ENCODE results near the gene IPO4. TPM values are rescaled to one million over a fixed set of nuclear protein-coding genes. Genes with fewer than 3 reads are reported as not detected.

Gene IPO4
- total and polyA plus RNA-seq, 4 donors: 13.6 to 32.9 (median 23.0) TPM

DNA sequence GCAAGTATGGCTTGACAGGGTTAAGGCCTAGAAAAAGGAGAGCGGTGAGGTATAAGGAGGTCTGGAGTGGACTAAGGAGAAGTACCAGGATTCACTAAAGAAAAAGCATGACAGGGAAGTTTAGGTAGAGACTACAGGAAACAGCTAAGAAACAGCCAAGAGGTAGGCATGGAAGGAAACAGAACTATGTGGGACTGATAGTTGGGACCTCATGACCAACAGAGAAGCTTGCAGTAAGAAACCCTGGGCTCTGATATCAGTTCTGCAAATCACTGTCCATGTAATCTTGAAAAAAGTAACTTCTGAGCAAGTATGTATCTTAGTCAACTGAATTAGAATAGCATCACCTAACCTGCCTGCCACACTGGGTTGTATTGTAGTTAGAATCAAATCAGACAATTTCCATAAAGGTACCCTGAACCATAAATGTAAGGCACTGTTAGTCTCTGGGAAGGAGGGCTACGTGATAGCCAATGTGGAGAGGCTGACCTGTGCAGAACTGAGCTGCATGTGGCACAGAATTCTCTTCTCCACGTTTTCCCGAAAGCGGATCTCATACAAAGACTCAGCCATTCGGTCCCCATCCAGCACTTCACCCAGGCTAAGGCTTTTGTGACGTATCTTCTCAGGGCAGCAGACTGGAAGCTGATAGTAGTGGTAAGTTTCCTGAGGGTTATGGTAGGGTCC lies 5.7 kb upstream of the IPO4 start:
- 90% methylated on average over 7 of the region's 7 CpGs for whole genome bisulfite sequencing
- H3K36me3 ChIP-seq (ENCODE audit: control insufficient read depth in 4 of 4, insufficient read depth in 3 of 4, low read depth in 1 of 4, low read length in 3 of 4): peaks cover 4 to 17% (median 10%) of the 10 kb centered on the region in 4 donors

DNA sequence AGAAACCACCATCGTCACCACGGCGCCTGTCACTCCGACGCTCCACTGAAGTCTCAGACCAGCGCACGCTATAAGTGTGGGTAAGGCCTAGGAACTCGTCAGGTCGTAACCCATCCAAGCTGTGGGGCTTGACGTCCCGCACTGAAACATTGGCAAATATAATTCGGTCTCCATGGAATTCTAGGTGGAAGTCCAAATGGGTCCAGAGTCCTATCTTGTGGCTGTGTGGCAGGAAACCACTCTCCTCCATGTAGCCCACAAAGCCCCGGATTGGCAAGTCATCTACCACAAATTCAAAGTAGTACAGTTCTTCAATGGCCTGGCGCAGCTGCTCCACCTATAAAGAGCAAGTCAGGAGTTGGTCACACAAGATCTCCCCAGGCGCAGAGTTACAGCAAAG lies 4.3 kb upstream of the IPO4 start:
- H3K4me1 ChIP-seq (ENCODE audit: control insufficient read depth in 4 of 4, insufficient read depth in 4 of 4, low read length in 3 of 4): peaks cover 2 to 30% (median 21%) of the 10 kb centered on the region in 4 donors
- 90% methylated on average over 15 of the region's 15 CpGs for WGBS
- TF ChIP-seq GABPA (IDR thresholded peaks at IDR 0.05 in 1 of 2, conservative IDR thresholded peaks at IDR 0.05 in 1 of 2) (no peak), NR2F2 (IDR thresholded peaks at IDR 0.05) (no peak), FOXA2 (IDR thresholded peaks at IDR 0.05) (no peak), RAD21 (IDR thresholded peaks at IDR 0.05) (no peak), HNF4A (conservative IDR thresholded peaks at IDR 0.05) (no peak), TAF1 (conservative IDR thresholded peaks at IDR 0.05) (no peak)
- TF ChIP-seq, protein P1, sequence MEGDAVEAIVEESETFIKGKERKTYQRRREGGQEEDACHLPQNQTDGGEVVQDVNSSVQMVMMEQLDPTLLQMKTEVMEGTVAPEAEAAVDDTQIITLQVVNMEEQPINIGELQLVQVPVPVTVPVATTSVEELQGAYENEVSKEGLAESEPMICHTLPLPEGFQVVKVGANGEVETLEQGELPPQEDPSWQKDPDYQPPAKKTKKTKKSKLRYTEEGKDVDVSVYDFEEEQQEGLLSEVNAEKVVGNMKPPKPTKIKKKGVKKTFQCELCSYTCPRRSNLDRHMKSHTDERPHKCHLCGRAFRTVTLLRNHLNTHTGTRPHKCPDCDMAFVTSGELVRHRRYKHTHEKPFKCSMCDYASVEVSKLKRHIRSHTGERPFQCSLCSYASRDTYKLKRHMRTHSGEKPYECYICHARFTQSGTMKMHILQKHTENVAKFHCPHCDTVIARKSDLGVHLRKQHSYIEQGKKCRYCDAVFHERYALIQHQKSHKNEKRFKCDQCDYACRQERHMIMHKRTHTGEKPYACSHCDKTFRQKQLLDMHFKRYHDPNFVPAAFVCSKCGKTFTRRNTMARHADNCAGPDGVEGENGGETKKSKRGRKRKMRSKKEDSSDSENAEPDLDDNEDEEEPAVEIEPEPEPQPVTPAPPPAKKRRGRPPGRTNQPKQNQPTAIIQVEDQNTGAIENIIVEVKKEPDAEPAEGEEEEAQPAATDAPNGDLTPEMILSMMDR (IDR thresholded peaks at IDR 0.05; ENCODE audit: low read depth, low read length, missing input control): no peak
- TF ChIP-seq, protein P2, sequence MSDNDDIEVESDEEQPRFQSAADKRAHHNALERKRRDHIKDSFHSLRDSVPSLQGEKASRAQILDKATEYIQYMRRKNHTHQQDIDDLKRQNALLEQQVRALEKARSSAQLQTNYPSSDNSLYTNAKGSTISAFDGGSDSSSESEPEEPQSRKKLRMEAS (IDR thresholded peaks at IDR 0.05): no peak
- TF ChIP-seq, protein P3, sequence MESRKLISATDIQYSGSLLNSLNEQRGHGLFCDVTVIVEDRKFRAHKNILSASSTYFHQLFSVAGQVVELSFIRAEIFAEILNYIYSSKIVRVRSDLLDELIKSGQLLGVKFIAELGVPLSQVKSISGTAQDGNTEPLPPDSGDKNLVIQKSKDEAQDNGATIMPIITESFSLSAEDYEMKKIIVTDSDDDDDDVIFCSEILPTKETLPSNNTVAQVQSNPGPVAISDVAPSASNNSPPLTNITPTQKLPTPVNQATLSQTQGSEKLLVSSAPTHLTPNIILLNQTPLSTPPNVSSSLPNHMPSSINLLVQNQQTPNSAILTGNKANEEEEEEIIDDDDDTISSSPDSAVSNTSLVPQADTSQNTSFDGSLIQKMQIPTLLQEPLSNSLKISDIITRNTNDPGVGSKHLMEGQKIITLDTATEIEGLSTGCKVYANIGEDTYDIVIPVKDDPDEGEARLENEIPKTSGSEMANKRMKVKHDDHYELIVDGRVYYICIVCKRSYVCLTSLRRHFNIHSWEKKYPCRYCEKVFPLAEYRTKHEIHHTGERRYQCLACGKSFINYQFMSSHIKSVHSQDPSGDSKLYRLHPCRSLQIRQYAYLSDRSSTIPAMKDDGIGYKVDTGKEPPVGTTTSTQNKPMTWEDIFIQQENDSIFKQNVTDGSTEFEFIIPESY (IDR thresholded peaks at IDR 0.05): no peak

More for the DNA sequence above, 5.7 kb upstream of the IPO4 start:
- peak overlapping the region; percentile 1 to 76 for H3K9ac ChIP-seq (ENCODE audit: low read depth in 1 of 2, low read length in 2 of 2)
- no peaks in the 10 kb centered on the region for H3K27me3 ChIP-seq (ENCODE audit: control insufficient read depth in 4 of 4, insufficient read depth in 4 of 4, low read length in 3 of 4)
- H3K4me3 ChIP-seq (ENCODE audit: low read depth in 1 of 3, low read length in 3 of 3): peak overlapping the region; percentile 79 to 94 (median 93)
- DNase-seq (ENCODE audit: low spot score): no peak
- H3K27ac ChIP-seq (ENCODE audit: low read depth in 1 of 2, low read length in 2 of 2): peak overlapping the region; percentile 99
- no peak for TF ChIP-seq YY1 (IDR thresholded peaks at IDR 0.05)
- TF ChIP-seq FOXA1 (IDR thresholded peaks at IDR 0.05): no peak
- TF ChIP-seq, protein P2 (IDR thresholded peaks at IDR 0.05): no peak
- TF ChIP-seq JUND (IDR thresholded peaks at IDR 0.05): no peak
- TF ChIP-seq NR2F2 (IDR thresholded peaks at IDR 0.05): no peak
- no peak for TF ChIP-seq RXRA (IDR thresholded peaks at IDR 0.05)
- TF ChIP-seq EGR1 (IDR thresholded peaks at IDR 0.05; ENCODE audit: low read depth in 2 of 2): no peak
- TF ChIP-seq, protein P3 (IDR thresholded peaks at IDR 0.05): no peak
- TF ChIP-seq, protein P1 (IDR thresholded peaks at IDR 0.05; ENCODE audit: low read depth, low read length, missing input control): no peak
- no peak for TF ChIP-seq TAF1 (conservative IDR thresholded peaks at IDR 0.05)
- TF ChIP-seq, protein P4, sequence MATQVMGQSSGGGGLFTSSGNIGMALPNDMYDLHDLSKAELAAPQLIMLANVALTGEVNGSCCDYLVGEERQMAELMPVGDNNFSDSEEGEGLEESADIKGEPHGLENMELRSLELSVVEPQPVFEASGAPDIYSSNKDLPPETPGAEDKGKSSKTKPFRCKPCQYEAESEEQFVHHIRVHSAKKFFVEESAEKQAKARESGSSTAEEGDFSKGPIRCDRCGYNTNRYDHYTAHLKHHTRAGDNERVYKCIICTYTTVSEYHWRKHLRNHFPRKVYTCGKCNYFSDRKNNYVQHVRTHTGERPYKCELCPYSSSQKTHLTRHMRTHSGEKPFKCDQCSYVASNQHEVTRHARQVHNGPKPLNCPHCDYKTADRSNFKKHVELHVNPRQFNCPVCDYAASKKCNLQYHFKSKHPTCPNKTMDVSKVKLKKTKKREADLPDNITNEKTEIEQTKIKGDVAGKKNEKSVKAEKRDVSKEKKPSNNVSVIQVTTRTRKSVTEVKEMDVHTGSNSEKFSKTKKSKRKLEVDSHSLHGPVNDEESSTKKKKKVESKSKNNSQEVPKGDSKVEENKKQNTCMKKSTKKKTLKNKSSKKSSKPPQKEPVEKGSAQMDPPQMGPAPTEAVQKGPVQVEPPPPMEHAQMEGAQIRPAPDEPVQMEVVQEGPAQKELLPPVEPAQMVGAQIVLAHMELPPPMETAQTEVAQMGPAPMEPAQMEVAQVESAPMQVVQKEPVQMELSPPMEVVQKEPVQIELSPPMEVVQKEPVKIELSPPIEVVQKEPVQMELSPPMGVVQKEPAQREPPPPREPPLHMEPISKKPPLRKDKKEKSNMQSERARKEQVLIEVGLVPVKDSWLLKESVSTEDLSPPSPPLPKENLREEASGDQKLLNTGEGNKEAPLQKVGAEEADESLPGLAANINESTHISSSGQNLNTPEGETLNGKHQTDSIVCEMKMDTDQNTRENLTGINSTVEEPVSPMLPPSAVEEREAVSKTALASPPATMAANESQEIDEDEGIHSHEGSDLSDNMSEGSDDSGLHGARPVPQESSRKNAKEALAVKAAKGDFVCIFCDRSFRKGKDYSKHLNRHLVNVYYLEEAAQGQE (IDR thresholded peaks at IDR 0.05): no peak
- peaks cover 0 to 29% (median 24%) of the 10 kb centered on the region in 4 donors for H3K4me1 ChIP-seq (ENCODE audit: control insufficient read depth in 4 of 4, insufficient read depth in 4 of 4, low read length in 3 of 4)
- no peaks in the 10 kb centered on the region for H3K9me3 ChIP-seq (ENCODE audit: control insufficient read depth in 4 of 4, low read length in 3 of 4)

More for the DNA sequence above, 4.3 kb upstream of the IPO4 start:
- H3K36me3 ChIP-seq (ENCODE audit: control insufficient read depth in 4 of 4, insufficient read depth in 3 of 4, low read depth in 1 of 4, low read length in 3 of 4): peaks cover 4 to 17% (median 8%) of the 10 kb centered on the region in 4 donors
- no peaks in the 10 kb centered on the region for H3K27me3 ChIP-seq (ENCODE audit: control insufficient read depth in 4 of 4, insufficient read depth in 4 of 4, low read length in 3 of 4)
- no peak for DNase-seq (ENCODE audit: low spot score)
- no peak overlapping the region for H3K27ac ChIP-seq (ENCODE audit: low read depth in 1 of 2, low read length in 2 of 2)
- no peak overlapping the region for H3K4me3 ChIP-seq (ENCODE audit: low read depth in 1 of 3, low read length in 3 of 3)
- no peaks in the 10 kb centered on the region for H3K9me3 ChIP-seq (ENCODE audit: control insufficient read depth in 4 of 4, low read length in 3 of 4)
- no peak overlapping the region for H3K9ac ChIP-seq (ENCODE audit: low read depth in 1 of 2, low read length in 2 of 2)

All from liver (tissue), 9 donors.